ENCODE results near the gene CDH15.
A peak's percentile ranks its signal among the peaks of the same experiment; 100 is the strongest.

CDH15 gene

GRCh38 chr16:89169778-89170177 lies 1.8 kb upstream of the CDH15 start:
- TF ChIP-seq, protein P1, sequence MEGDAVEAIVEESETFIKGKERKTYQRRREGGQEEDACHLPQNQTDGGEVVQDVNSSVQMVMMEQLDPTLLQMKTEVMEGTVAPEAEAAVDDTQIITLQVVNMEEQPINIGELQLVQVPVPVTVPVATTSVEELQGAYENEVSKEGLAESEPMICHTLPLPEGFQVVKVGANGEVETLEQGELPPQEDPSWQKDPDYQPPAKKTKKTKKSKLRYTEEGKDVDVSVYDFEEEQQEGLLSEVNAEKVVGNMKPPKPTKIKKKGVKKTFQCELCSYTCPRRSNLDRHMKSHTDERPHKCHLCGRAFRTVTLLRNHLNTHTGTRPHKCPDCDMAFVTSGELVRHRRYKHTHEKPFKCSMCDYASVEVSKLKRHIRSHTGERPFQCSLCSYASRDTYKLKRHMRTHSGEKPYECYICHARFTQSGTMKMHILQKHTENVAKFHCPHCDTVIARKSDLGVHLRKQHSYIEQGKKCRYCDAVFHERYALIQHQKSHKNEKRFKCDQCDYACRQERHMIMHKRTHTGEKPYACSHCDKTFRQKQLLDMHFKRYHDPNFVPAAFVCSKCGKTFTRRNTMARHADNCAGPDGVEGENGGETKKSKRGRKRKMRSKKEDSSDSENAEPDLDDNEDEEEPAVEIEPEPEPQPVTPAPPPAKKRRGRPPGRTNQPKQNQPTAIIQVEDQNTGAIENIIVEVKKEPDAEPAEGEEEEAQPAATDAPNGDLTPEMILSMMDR (IDR thresholded peaks at IDR 0.05; ENCODE audit: low read depth, low read length, poor library complexity, severe bottlenecking) = no peak
- TF ChIP-seq EZH2phosphoT487 (IDR thresholded peaks at IDR 0.05; ENCODE audit: borderline replicate concordance, low read length) = no peak
- H3K4me2 ChIP-seq (ENCODE audit: low read length) = no peak overlapping the region

GRCh38 chr16:89170346-89171215 lies 967 bp upstream of the CDH15 start:
- TF ChIP-seq EZH2phosphoT487 (IDR thresholded peaks at IDR 0.05; ENCODE audit: borderline replicate concordance, low read length) = no peak
- TF ChIP-seq, protein P1 (IDR thresholded peaks at IDR 0.05; ENCODE audit: low read depth, low read length, poor library complexity, severe bottlenecking) = no peak
- no peaks in the 10 kb centered on the region for H3K79me2 ChIP-seq (ENCODE audit: control insufficient read depth, low read length)
- peak overlapping the region; percentile 50 for H3K4me3 ChIP-seq (ENCODE audit: low read length)
- H3K4me2 ChIP-seq (ENCODE audit: low read length) = peak overlapping the region; percentile 75
- H3K27ac ChIP-seq (ENCODE audit: low read depth, low read length) = no peak overlapping the region
- no peaks in the 10 kb centered on the region for H3K36me3 ChIP-seq (ENCODE audit: control insufficient read depth, low read length)
- H3K4me1 ChIP-seq (ENCODE audit: control insufficient read depth, low read length) = peaks cover 47% of the 10 kb centered on the region
- H3F3A ChIP-seq (ENCODE audit: control insufficient read depth, insufficient read depth) = no peaks in the 10 kb centered on the region
- H3K27me3 ChIP-seq (ENCODE audit: control insufficient read depth, low read length) = peaks cover 45% of the 10 kb centered on the region
- no peaks in the 10 kb centered on the region for H3K9me3 ChIP-seq (ENCODE audit: control insufficient read depth, insufficient read depth, low read length)
- no peaks in the 10 kb centered on the region for H4K20me1 ChIP-seq (ENCODE audit: control insufficient read depth, insufficient read depth, low read depth, low read length)
- H3K9me2 ChIP-seq (replicated peaks; ENCODE audit: control insufficient read depth, low read length) = no peaks in the 10 kb centered on the region

More at GRCh38 chr16:89169778-89170177, 1.8 kb upstream of the CDH15 start:
- H3K9me2 ChIP-seq (replicated peaks; ENCODE audit: control insufficient read depth, low read length) = no peaks in the 10 kb centered on the region
- H3F3A ChIP-seq (ENCODE audit: control insufficient read depth, insufficient read depth) = no peaks in the 10 kb centered on the region
- H3K9me3 ChIP-seq (ENCODE audit: control insufficient read depth, insufficient read depth, low read length) = no peaks in the 10 kb centered on the region
- peaks cover 43% of the 10 kb centered on the region for H3K27me3 ChIP-seq (ENCODE audit: control insufficient read depth, low read length)
- no peaks in the 10 kb centered on the region for H4K20me1 ChIP-seq (ENCODE audit: control insufficient read depth, insufficient read depth, low read depth, low read length)
- no peaks in the 10 kb centered on the region for H3K79me2 ChIP-seq (ENCODE audit: control insufficient read depth, low read length)
- H3K27ac ChIP-seq (ENCODE audit: low read depth, low read length) = no peak overlapping the region
- H3K36me3 ChIP-seq (ENCODE audit: control insufficient read depth, low read length) = no peaks in the 10 kb centered on the region
- peaks cover 47% of the 10 kb centered on the region for H3K4me1 ChIP-seq (ENCODE audit: control insufficient read depth, low read length)
- H3K4me3 ChIP-seq (ENCODE audit: low read length) = no peak overlapping the region

- Histone ChIP-seq H3K27ac (ENCODE audit: low read depth, low read length) (no peak overlapping the region), H3K4me1 (ENCODE audit: control insufficient read depth, low read length) (peaks cover 43% of the 10 kb centered on the region), H3K4me2 (ENCODE audit: low read length) (no peak overlapping the region)
Observed at GRCh38 chr16:89172171-89172527, 601 bp downstream of the CDH15 start.

More at GRCh38 chr16:89172171-89172527, 601 bp downstream of the CDH15 start:
- no peaks in the 10 kb centered on the region for H3K79me2 ChIP-seq (ENCODE audit: control insufficient read depth, low read length)
- no peaks in the 10 kb centered on the region for H3K9me2 ChIP-seq (replicated peaks; ENCODE audit: control insufficient read depth, low read length)
- TF ChIP-seq EZH2phosphoT487 (IDR thresholded peaks at IDR 0.05; ENCODE audit: borderline replicate concordance, low read length) = no peak
- TF ChIP-seq, protein P1 (IDR thresholded peaks at IDR 0.05; ENCODE audit: low read depth, low read length, poor library complexity, severe bottlenecking) = no peak
- no peaks in the 10 kb centered on the region for H3K9me3 ChIP-seq (ENCODE audit: control insufficient read depth, insufficient read depth, low read length)
- no peaks in the 10 kb centered on the region for H4K20me1 ChIP-seq (ENCODE audit: control insufficient read depth, insufficient read depth, low read depth, low read length)
- H3K4me3 ChIP-seq (ENCODE audit: low read length) = no peak overlapping the region
- H3F3A ChIP-seq (ENCODE audit: control insufficient read depth, insufficient read depth) = no peaks in the 10 kb centered on the region
- peaks cover 45% of the 10 kb centered on the region for H3K27me3 ChIP-seq (ENCODE audit: control insufficient read depth, low read length)
- no peaks in the 10 kb centered on the region for H3K36me3 ChIP-seq (ENCODE audit: control insufficient read depth, low read length)
